C4-2B (cell line): ENCODE measurements around the gene TVP23A.

Source experiments
- CTCF ChIP-seq: fragments of 450-650 bp; conservative IDR thresholded peaks from 2 replicates; pipeline ENCODE4 v1.5.1; 2017; ENCODE audit warnings: mild to moderate bottlenecking
- ZFX ChIP-seq: fragments of 450-650 bp; IDR thresholded peaks from 2 replicates; pipeline ENCODE4 v1.6.1; 2017

- TF ChIP-seq CTCF = no peak
- no peak for TF ChIP-seq ZFX
Measured at GRCh38 chr16:10769381-10769780, 49.2 kb downstream of the TVP23A start.
